Fibroblast of the aortic adventitia (primary cell): ENCODE data around the gene ARHGDIA. TPM values are rescaled to one million over a fixed set of nuclear protein-coding genes. Genes with fewer than 3 reads are reported as not detected.

Experiments used
- DNase-seq: peaks from one replicate; pipeline ENCODE4 v3.0.0-alpha.2; 2010; ENCODE audit warnings: low read depth
- H3K4me3 ChIP-seq: 2 replicates; pipeline ENCODE4 v1.5.1; 2011; ENCODE audit warnings: low read depth, mild to moderate bottlenecking, control low read depth, low read length, moderate library complexity
- CTCF ChIP-seq: IDR thresholded peaks from 2 replicates; pipeline ENCODE4 v1.5.1; 2011; ENCODE audit warnings: mild to moderate bottlenecking, low read length, control low read depth, inconsistent platforms; ENCODE audit not compliant: insufficient read depth
- total RNA-seq: library from RNA; depleted of rRNA; stranded (reverse); fragments of >200 nt; gene quantifications from 2 replicates; pipeline ENCODE4 v1.2.3, GENCODE V29; 2012; ENCODE audit warnings: low replicate concordance

ARHGDIA gene
- total RNA-seq, 1 donor = 149 TPM

- TF ChIP-seq CTCF = no peak
- H3K4me3 ChIP-seq = no peak overlapping the region
- peak; percentile 62 for DNase-seq
Measured at GRCh38 chr17:81854974-81855774, 16.0 kb downstream of the ARHGDIA start.

GRCh38 chr17:81852237-81852636, 18.9 kb downstream of the ARHGDIA start:
- no peak for TF ChIP-seq CTCF
- DNase-seq = no peak
- H3K4me3 ChIP-seq = no peak overlapping the region

- no peak for TF ChIP-seq CTCF
- H3K4me3 ChIP-seq = no peak overlapping the region
- no peak for DNase-seq
Measured at GRCh38 chr17:81851423-81851822, 19.7 kb downstream of the ARHGDIA start.

GRCh38 chr17:81849457-81849856, 21.7 kb downstream of the ARHGDIA start:
- H3K4me3 ChIP-seq = no peak overlapping the region
- DNase-seq = no peak
- no peak for TF ChIP-seq CTCF

GRCh38 chr17:81846743-81847689, 24.1 kb downstream of the ARHGDIA start:
- DNase-seq = no peak

More at GRCh38 chr17:81846743-81847689, 24.1 kb downstream of the ARHGDIA start:
- H3K4me3 ChIP-seq = no peak overlapping the region
- TF ChIP-seq CTCF = no peak
